Neural progenitor cell (in vitro differentiated cells): Measurements from ENCODE around the gene EXOSC9. TPM values are rescaled to one million over a fixed set of nuclear protein-coding genes. Genes with fewer than 3 reads are reported as not detected.

Experiments
- DNase-seq: peaks from one replicate; pipeline ENCODE4 v3.0.0-alpha.2; 2016; ENCODE audit warnings: low spot score
- H2AFZ ChIP-seq: fragments of 200-600 bp; sonication (generic); replicated peaks from 2 replicates; pipeline ENCODE4 v1.6.1; 2016; ENCODE audit warnings: antibody characterized with exemption
- H3F3A ChIP-seq: fragments of 200-600 bp; sonication (generic); 2 replicates; pipeline ENCODE4 v1.6.1; 2016; ENCODE audit warnings: antibody characterized with exemption, low read depth
- H3K27ac ChIP-seq: fragments of 200-600 bp; sonication (generic); 2 replicates; pipeline ENCODE4 v1.5.1; 2016; ENCODE audit warnings: mild to moderate bottlenecking
- H3K27me3 ChIP-seq: fragments of 200-600 bp; sonication (generic); 2 replicates; pipeline ENCODE4 v1.6.1; 2016; ENCODE audit warnings: mild to moderate bottlenecking, moderate library complexity
- H3K36me3 ChIP-seq: fragments of 200-600 bp; sonication (generic); 2 replicates; pipeline ENCODE4 v1.5.1; 2016
- H3K4me1 ChIP-seq: fragments of 200-600 bp; sonication (generic); 2 replicates; pipeline ENCODE4 v1.6.1; 2016; ENCODE audit warnings: mixed run types
- H3K4me2 ChIP-seq: fragments of 200-600 bp; sonication (generic); 2 replicates; pipeline ENCODE4 v1.6.1; 2016
- H3K4me3 ChIP-seq: fragments of 200-600 bp; sonication (generic); 2 replicates; pipeline ENCODE4 v1.5.1; 2016
- H3K79me2 ChIP-seq: fragments of 200-600 bp; sonication (generic); 2 replicates; pipeline ENCODE4 v1.6.1; 2016; ENCODE audit warnings: low read depth
- H3K9ac ChIP-seq: fragments of 200-600 bp; sonication (generic); 2 replicates; pipeline ENCODE4 v1.6.1; 2016
- H3K9me3 ChIP-seq: fragments of 200-600 bp; sonication (generic); 2 replicates; pipeline ENCODE4 v1.5.1; 2016; ENCODE audit warnings: low read depth
- H4K20me1 ChIP-seq: fragments of 200-600 bp; sonication (generic); 2 replicates; pipeline ENCODE4 v1.6.1; 2016; ENCODE audit warnings: low read depth
- H3K27ac Mint-ChIP-seq: 3 replicates; pipeline ENCODE4 v1.8.0; 2021; ENCODE audit warnings: mixed read lengths
- H3K27me3 Mint-ChIP-seq: 2 replicates; pipeline ENCODE4 v1.8.0; 2022; ENCODE audit warnings: low read depth, mild to moderate bottlenecking, inconsistent platforms, moderate library complexity, mixed read lengths; ENCODE audit not compliant: insufficient read depth
- H3K36me3 Mint-ChIP-seq: 3 replicates; pipeline ENCODE4 v1.8.0; 2021; ENCODE audit warnings: mixed read lengths
- H3K4me1 Mint-ChIP-seq: 3 replicates; pipeline ENCODE4 v1.8.0; 2021; ENCODE audit warnings: mixed read lengths
- H3K4me3 Mint-ChIP-seq: 3 replicates; pipeline ENCODE4 v1.8.0; 2021; ENCODE audit warnings: mild to moderate bottlenecking, moderate library complexity, mixed read lengths
- H3K9me3 Mint-ChIP-seq: 3 replicates; pipeline ENCODE4 v1.8.0; 2020; ENCODE audit warnings: mixed read lengths
- EZH2 ChIP-seq: fragments of 200-600 bp; sonication (generic); IDR thresholded peaks from 2 replicates; pipeline ENCODE4 v1.6.1; 2017; ENCODE audit warnings: antibody characterized with exemption, mild to moderate bottlenecking, moderate library complexity
- EZH2phosphoT487 ChIP-seq: fragments of 200-600 bp; sonication (generic); IDR thresholded peaks from 2 replicates; pipeline ENCODE4 v1.6.1; 2017; ENCODE audit warnings: antibody characterized with exemption
- total RNA-seq: library from RNA; depleted of rRNA; stranded (reverse); fragments of >200 nt; gene quantifications from 2 replicates; pipeline ENCODE4 v1.2.3, GENCODE V29; 2015; ENCODE audit warnings: low replicate concordance
- TF ChIP-seq, protein P1 (sequence below): fragments of 200-600 bp; sonication (generic); IDR thresholded peaks from 2 replicates; pipeline ENCODE4 v1.5.1; 2017; ENCODE audit warnings: antibody characterized with exemption, mild to moderate bottlenecking

EXOSC9 gene
- total RNA-seq, 1 donor from 2014 or later, result 115 TPM

DNA sequence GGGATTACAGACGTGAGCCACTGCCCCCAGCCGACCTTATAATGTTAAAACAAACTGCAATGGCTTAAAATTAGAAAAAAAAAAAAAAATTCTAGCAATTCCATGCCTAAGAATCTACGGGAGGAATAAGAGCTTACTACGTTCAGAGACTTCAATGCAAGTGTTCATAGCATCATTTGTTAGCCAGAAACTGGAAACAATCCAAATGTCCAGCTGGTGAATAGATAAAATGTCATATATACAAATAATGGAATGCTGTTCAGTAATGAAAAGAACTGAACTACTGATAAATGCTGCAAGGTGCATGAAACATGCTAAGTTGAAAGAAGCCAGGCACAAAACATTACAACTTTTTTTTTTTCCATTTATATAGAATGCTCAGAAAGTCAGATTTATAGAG, 5.3 kb downstream of the EXOSC9 start:
- no peak overlapping the region for H2AFZ ChIP-seq
- no peaks in the 10 kb centered on the region for H4K20me1 ChIP-seq
- no peaks in the 10 kb centered on the region for H3K27me3 ChIP-seq
- peaks cover 39% of the 10 kb centered on the region for H3K36me3 ChIP-seq
- H3K4me2 ChIP-seq, result no peak overlapping the region
- Mint-ChIP-seq H3K36me3 (peaks cover 26% of the 10 kb centered on the region), H3K27me3 (no peaks in the 10 kb centered on the region), H3K4me3 (no peak overlapping the region), H3K9me3 (no peaks in the 10 kb centered on the region), H3K27ac (no peak overlapping the region), H3K4me1 (peaks cover 13% of the 10 kb centered on the region)
- no peak overlapping the region for H3K4me3 ChIP-seq
- no peaks in the 10 kb centered on the region for H3K9me3 ChIP-seq
- peaks cover 4% of the 10 kb centered on the region for H3F3A ChIP-seq
- TF ChIP-seq EZH2phosphoT487, result no peak
- TF ChIP-seq, protein P1, sequence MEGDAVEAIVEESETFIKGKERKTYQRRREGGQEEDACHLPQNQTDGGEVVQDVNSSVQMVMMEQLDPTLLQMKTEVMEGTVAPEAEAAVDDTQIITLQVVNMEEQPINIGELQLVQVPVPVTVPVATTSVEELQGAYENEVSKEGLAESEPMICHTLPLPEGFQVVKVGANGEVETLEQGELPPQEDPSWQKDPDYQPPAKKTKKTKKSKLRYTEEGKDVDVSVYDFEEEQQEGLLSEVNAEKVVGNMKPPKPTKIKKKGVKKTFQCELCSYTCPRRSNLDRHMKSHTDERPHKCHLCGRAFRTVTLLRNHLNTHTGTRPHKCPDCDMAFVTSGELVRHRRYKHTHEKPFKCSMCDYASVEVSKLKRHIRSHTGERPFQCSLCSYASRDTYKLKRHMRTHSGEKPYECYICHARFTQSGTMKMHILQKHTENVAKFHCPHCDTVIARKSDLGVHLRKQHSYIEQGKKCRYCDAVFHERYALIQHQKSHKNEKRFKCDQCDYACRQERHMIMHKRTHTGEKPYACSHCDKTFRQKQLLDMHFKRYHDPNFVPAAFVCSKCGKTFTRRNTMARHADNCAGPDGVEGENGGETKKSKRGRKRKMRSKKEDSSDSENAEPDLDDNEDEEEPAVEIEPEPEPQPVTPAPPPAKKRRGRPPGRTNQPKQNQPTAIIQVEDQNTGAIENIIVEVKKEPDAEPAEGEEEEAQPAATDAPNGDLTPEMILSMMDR, result no peak
- H3K27ac ChIP-seq, result no peak overlapping the region
- no peak for DNase-seq
- no peak overlapping the region for H3K9ac ChIP-seq
- H3K79me2 ChIP-seq, result peaks cover 44% of the 10 kb centered on the region
- peaks cover 14% of the 10 kb centered on the region for H3K4me1 ChIP-seq

DNA sequence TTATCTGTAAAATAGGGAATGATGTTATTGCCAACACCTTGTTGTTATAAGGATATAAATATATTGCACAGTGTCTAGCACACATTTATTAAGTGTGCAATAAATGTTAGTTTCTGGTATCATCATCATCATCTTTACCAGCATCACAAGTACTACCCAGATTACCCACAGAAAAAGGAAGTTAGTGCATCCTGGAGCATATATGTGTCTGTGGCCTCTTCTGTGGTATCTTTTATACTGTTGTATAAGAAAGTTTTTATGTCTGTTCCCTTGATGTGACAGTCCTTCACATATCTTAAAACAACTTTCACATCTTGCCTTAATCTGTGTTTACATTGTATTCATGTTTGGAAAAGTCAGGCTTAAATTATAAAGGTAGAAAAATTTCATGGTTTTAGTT, 10.0 kb downstream of the EXOSC9 start:
- Histone ChIP-seq H3K4me2 (no peak overlapping the region), H3K4me1 (no peaks in the 10 kb centered on the region), H3F3A (peaks cover 48% of the 10 kb centered on the region), H2AFZ (no peak overlapping the region), H3K27ac (no peak overlapping the region), H3K27me3 (no peaks in the 10 kb centered on the region), H3K9me3 (no peaks in the 10 kb centered on the region), H3K36me3 (peaks cover 47% of the 10 kb centered on the region), H4K20me1 (no peaks in the 10 kb centered on the region), H3K9ac (no peak overlapping the region), H3K79me2 (peaks cover 11% of the 10 kb centered on the region), H3K4me3 (no peak overlapping the region)
- no peak for DNase-seq
- no peak overlapping the region for H3K4me3 Mint-ChIP-seq
- H3K27me3 Mint-ChIP-seq, result no peaks in the 10 kb centered on the region
- no peaks in the 10 kb centered on the region for H3K9me3 Mint-ChIP-seq
- H3K4me1 Mint-ChIP-seq, result no peaks in the 10 kb centered on the region
- TF ChIP-seq EZH2phosphoT487 (no peak), EZH2 (no peak)
- TF ChIP-seq, protein P1, result no peak
- no peak overlapping the region for H3K27ac Mint-ChIP-seq
- peaks cover 20% of the 10 kb centered on the region for H3K36me3 Mint-ChIP-seq

DNA sequence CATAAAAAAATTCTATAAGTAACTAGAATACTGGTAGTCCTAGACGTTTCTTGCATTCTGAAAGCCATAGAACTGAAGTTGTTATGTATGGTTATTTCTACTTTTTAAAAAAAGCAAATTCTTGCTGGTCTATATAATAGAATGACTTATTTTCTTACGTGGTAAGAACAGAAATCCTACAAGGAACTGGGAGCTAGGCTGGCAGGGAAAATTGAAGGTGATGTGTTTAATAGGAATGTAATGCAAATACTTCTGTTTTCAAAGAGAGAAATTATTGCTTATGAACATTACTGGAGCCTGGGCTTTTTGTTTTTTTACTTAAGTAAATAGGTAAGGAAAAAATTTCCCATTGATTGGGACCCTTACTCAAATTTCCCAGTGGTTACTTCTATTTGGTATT, 13.6 kb downstream of the EXOSC9 start:
- DNase-seq, result no peak
- no peaks in the 10 kb centered on the region for H3K4me1 ChIP-seq
- H3K79me2 ChIP-seq, result peaks cover 27% of the 10 kb centered on the region
- no peaks in the 10 kb centered on the region for H3K9me3 Mint-ChIP-seq
- TF ChIP-seq EZH2phosphoT487, result no peak
- TF ChIP-seq, protein P1, result no peak
- no peak for TF ChIP-seq EZH2
- H3K27ac Mint-ChIP-seq, result no peak overlapping the region
- H3K27ac ChIP-seq, result peak overlapping the region; percentile 34
- no peaks in the 10 kb centered on the region for H3K27me3 ChIP-seq
- peaks cover 53% of the 10 kb centered on the region for H3K36me3 ChIP-seq
- peaks cover 5% of the 10 kb centered on the region for H4K20me1 ChIP-seq
- no peak overlapping the region for H3K4me3 ChIP-seq
- no peak overlapping the region for H2AFZ ChIP-seq
- H3K4me2 ChIP-seq, result no peak overlapping the region
- no peak overlapping the region for H3K4me3 Mint-ChIP-seq
- peaks cover 29% of the 10 kb centered on the region for H3K36me3 Mint-ChIP-seq
- peaks cover 3% of the 10 kb centered on the region for H3K27me3 Mint-ChIP-seq
- peaks cover 2% of the 10 kb centered on the region for H3K4me1 Mint-ChIP-seq
- no peaks in the 10 kb centered on the region for H3K9me3 ChIP-seq
- H3F3A ChIP-seq, result peaks cover 82% of the 10 kb centered on the region
- no peak overlapping the region for H3K9ac ChIP-seq
